GM12872 (cell line): ENCODE data around the gene SMAD3.

Experiments
- TF ChIP-seq, protein P1 (sequence below): IDR thresholded peaks from 3 replicates; pipeline ENCODE4 v1.5.1; 2011; ENCODE audit warnings: low read depth, mild to moderate bottlenecking, low read length, moderate library complexity; ENCODE audit not compliant: insufficient read depth

The SMAD3 gene

GRCh38 chr15:67133026-67133425 lies 67.6 kb downstream of the SMAD3 start:
- TF ChIP-seq, protein P1, sequence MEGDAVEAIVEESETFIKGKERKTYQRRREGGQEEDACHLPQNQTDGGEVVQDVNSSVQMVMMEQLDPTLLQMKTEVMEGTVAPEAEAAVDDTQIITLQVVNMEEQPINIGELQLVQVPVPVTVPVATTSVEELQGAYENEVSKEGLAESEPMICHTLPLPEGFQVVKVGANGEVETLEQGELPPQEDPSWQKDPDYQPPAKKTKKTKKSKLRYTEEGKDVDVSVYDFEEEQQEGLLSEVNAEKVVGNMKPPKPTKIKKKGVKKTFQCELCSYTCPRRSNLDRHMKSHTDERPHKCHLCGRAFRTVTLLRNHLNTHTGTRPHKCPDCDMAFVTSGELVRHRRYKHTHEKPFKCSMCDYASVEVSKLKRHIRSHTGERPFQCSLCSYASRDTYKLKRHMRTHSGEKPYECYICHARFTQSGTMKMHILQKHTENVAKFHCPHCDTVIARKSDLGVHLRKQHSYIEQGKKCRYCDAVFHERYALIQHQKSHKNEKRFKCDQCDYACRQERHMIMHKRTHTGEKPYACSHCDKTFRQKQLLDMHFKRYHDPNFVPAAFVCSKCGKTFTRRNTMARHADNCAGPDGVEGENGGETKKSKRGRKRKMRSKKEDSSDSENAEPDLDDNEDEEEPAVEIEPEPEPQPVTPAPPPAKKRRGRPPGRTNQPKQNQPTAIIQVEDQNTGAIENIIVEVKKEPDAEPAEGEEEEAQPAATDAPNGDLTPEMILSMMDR, result no peak

- TF ChIP-seq, protein P1, result no peak
These were observed 68.3 kb downstream of the SMAD3 start for GRCh38 chr15:67133738-67134066.

DNA sequence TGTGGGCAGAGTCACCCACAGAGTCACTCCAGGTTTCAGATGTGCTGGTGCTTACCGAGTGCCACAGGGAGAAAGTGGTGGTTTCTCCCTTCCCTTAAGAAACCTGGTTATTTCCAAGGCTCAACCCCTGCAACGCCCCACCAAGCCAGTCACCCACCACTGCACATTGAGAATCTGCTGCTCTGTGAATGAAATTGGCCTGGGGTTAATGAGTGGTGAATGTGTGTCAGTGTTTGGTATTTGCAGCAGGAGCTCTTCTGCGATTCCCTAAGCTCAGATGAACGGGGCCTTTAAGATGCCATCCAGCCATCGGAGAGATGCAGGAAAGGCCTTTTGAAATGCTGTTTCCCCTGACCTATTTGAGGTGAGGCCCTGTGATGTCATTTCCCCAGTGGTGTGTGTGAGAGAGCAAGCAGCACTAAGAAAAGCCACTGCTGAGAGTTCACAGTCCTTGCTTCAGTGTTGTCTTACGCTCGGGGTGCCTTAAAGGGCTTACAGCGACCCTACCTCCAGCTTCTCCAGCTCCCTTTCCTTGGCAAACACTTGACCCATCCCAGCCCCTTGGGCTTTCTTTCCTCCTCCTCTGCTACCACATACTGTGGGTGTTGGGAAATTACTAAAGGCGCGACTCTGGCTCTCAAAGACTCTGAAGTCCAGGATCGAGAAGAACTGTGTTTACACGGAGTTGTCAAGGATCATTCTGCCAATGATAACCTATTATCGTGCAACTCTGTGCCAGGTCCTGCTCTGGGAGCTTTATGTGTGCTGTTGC lies 68.9 kb downstream of the SMAD3 start:
- TF ChIP-seq, protein P1, result no peak

DNA sequence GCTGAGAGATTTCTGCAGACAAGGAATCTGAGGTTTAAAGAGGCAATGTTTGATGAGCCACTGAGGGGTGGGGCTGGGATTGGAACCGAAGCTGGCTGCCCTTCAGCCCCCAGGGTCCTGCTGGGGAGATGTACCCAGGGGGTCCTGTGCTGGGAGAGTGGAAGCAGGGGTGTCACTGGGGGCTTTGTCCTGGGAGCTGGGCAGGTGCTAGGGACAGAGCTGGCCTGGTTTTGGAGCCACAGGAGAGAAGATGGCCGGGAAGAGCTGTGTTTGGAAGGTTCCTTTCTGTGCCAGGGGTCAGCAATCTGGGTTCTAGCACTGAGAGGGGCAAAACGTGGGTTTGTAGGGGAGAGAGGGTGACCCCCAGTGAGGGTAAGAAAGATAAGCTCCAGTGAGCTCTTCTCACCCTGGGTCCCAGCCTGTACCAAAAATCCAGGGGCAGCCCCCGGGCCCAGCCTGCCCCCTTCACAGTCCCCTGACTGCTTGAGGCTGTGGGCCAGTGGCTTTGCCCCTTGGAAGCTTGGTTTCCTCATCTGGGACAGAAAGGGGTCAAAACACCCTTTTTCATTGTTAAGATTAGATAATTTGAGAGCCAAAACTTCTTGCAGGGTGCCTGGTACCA lies 69.6 kb downstream of the SMAD3 start:
- TF ChIP-seq, protein P1, result no peak

DNA sequence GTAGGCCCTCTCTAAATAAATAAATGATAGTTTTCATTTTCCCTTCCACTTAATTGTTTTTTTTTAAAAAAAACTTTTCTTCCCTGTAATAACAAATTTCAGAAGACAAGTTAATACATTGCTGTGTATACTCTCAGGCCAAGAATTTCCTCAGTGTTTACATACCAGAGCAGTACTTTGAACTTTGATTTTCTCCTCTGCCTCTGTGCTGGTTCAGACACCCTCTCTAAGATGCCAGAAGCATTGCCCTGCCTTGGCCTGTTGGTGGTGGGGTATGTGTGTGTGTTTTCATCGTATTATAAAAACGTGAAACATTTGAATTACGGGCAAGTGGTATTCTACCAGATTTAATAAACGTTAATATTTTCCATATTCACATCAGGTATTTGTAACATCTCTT lies 70.1 kb downstream of the SMAD3 start:
- TF ChIP-seq, protein P1, result no peak

GRCh38 chr15:67136802-67137201 lies 71.4 kb downstream of the SMAD3 start:
- TF ChIP-seq, protein P1, result no peak

GRCh38 chr15:67137319-67137718 lies 71.9 kb downstream of the SMAD3 start:
- TF ChIP-seq, protein P1, result no peak
